Measurements from ENCODE around the gene ADORA3. TPM values are rescaled to one million over a fixed set of nuclear protein-coding genes. Genes with fewer than 3 reads are reported as not detected.
A peak's percentile ranks its signal among the peaks of the same experiment; 100 is the strongest.

Gene ADORA3
- total and polyA plus RNA-seq, 2 of the 4 experiments (the other 2 are of a cell fraction): not detected

GRCh38 chr1:111506561-111506960 lies 3.1 kb upstream of the ADORA3 start:
- no peaks in the 10 kb centered on the region for H3K9me1 ChIP-seq (ENCODE audit: insufficient read depth, low read length)
- no peak overlapping the region for H2AK9ac ChIP-seq (replicated peaks; ENCODE audit: low read depth, low read length, poor library complexity)
- no peak overlapping the region for H3K27ac ChIP-seq (ENCODE audit: insufficient read depth, low read length)
- H4K8ac ChIP-seq (ENCODE audit: low read depth in 2 of 2, low read length in 2 of 2): no peak overlapping the region
- intact Hi-C loops (cut with micrococcal nuclease) (loop anchor here (5.0 kb wide), 1 partner anchor 66 kb away; no protein-coding TSS in a partner anchor), in situ Hi-C loops (cut with MboI; ENCODE audit: low sequenced_read_pairs) (loop anchor here (5.0 kb wide), 2 partner anchors 51 to 141 kb away; no protein-coding TSS in a partner anchor), dilution Hi-C loops (cut with HindIII; ENCODE audit: low sequenced_read_pairs, unreplicated experiment) (no loop called here)
- no peak overlapping the region for H3K4me3 ChIP-seq (ENCODE audit: insufficient read depth, low read depth, low read length)
- no peak overlapping the region for H2AK5ac ChIP-seq (ENCODE audit: low read depth, low read length)
- no peaks in the 10 kb centered on the region for H3K36me3 ChIP-seq (ENCODE audit: control insufficient read depth, insufficient read depth, low read length)
- no peak overlapping the region for H2BK5ac ChIP-seq (ENCODE audit: low read depth, low read length, poor library complexity, severe bottlenecking)
- ChIA-PET POLR2A (ENCODE audit: unreplicated experiment) (no interaction called here), CTCF (interaction anchor here (0.8 to 2.8 kb wide), 6 partner anchors 8 to 208 kb away, joined by 3 to 12 read pairs (median 4); no protein-coding TSS in a partner anchor)
- H3K56ac ChIP-seq (ENCODE audit: extremely low read depth, insufficient read depth, low read length): no peak overlapping the region
- no peak overlapping the region for H2AFZ ChIP-seq (replicated peaks; ENCODE audit: low read length, poor library complexity)
- DNase-seq: no peak
- no peak overlapping the region for H2BK120ac ChIP-seq (ENCODE audit: low read depth, low read length)
- H3K23ac ChIP-seq (ENCODE audit: low read depth, low read length): no peak overlapping the region
- no peak overlapping the region for H3K18ac ChIP-seq (ENCODE audit: low read depth, low read length)
- no peak for ATAC-seq (ENCODE audit: low read depth)
- no peaks in the 10 kb centered on the region for H3K9me3 ChIP-seq (ENCODE audit: control insufficient read depth, insufficient read depth, low read length)
- H2BK20ac ChIP-seq (ENCODE audit: low read depth, low read length): peak overlapping the region; percentile 10; the same call in 1 of the 2 replicates
- BruUV-seq (replicated peaks): no TSS peak
- H3K9ac ChIP-seq (ENCODE audit: low read depth, low read length): no peak overlapping the region
- H2BK15ac ChIP-seq (ENCODE audit: low read depth, low read length): no peak overlapping the region
- H4K20me1 ChIP-seq (ENCODE audit: insufficient read depth, low read length): no peaks in the 10 kb centered on the region
- peaks cover 10% of the 10 kb centered on the region for H3K4me1 ChIP-seq (ENCODE audit: control insufficient read depth, insufficient read depth, low read length)
- H4K5ac ChIP-seq (ENCODE audit: low read depth, low read length): no peak overlapping the region
- no peak for TF ChIP-seq RAD21 (IDR thresholded peaks at IDR 0.05; ENCODE audit: low read length)
- no peak for TF ChIP-seq CTCF (conservative IDR thresholded peaks at IDR 0.05; ENCODE audit: low read depth, low read length)
- TF ChIP-seq POLR2A (IDR thresholded peaks at IDR 0.05; ENCODE audit: low read depth, low read length): no peak
- TF ChIP-seq MAFK (IDR thresholded peaks at IDR 0.05; ENCODE audit: low read depth, low read length): no peak
- TF ChIP-seq NFE2L2 (IDR thresholded peaks at IDR 0.05; ENCODE audit: low read depth, low read length): no peak
- TF ChIP-seq CEBPB (IDR thresholded peaks at IDR 0.05; ENCODE audit: low read depth, low read length): no peak
- no peak for TF ChIP-seq RCOR1 (IDR thresholded peaks at IDR 0.05; ENCODE audit: insufficient replicate concordance, low read length)
- TF ChIP-seq MXI1 (IDR thresholded peaks at IDR 0.05; ENCODE audit: borderline replicate concordance, low read depth, low read length): no peak
- TF ChIP-seq, protein P1, sequence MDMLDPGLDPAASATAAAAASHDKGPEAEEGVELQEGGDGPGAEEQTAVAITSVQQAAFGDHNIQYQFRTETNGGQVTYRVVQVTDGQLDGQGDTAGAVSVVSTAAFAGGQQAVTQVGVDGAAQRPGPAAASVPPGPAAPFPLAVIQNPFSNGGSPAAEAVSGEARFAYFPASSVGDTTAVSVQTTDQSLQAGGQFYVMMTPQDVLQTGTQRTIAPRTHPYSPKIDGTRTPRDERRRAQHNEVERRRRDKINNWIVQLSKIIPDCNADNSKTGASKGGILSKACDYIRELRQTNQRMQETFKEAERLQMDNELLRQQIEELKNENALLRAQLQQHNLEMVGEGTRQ (IDR thresholded peaks at IDR 0.05; ENCODE audit: low read depth, low read length): no peak
- TF ChIP-seq SMC3 (IDR thresholded peaks at IDR 0.05; ENCODE audit: low read depth, low read length): no peak
- no peak for TF ChIP-seq MAZ (IDR thresholded peaks at IDR 0.05; ENCODE audit: borderline replicate concordance, low read depth, low read length)
- no peak for TF ChIP-seq CHD1 (IDR thresholded peaks at IDR 0.05; ENCODE audit: low read depth, low read length)
- no peak for TF ChIP-seq ELK1 (IDR thresholded peaks at IDR 0.05; ENCODE audit: borderline replicate concordance, low read depth, low read length)
- no peak for TF ChIP-seq RFX5 (IDR thresholded peaks at IDR 0.05; ENCODE audit: low read depth, low read length)
- TF ChIP-seq BHLHE40 (IDR thresholded peaks at IDR 0.05; ENCODE audit: low read depth, low read length): no peak
- TF ChIP-seq FOS (IDR thresholded peaks at IDR 0.05; ENCODE audit: low read depth, low read length): no peak
- no CpG with 5 or more reads among the region's 2 CpGs for WGBS, 2 experiments (ENCODE audit: extremely low coverage in 2 of 2, insufficient read length in 1 of 2)
- peaks cover 10% of the 10 kb centered on the region for H3K27me3 ChIP-seq (ENCODE audit: control insufficient read depth, insufficient read depth, low read length)
- H3K79me1 ChIP-seq (ENCODE audit: low read depth in 1 of 2, low read length in 2 of 2): peaks cover 0 to 8% of the 10 kb centered on the region in 2 experiments; a peak in 1 of 4 replicates
- H3K4me2 ChIP-seq (ENCODE audit: low read depth, low read length): no peak overlapping the region
- no peak overlapping the region for H3K4ac ChIP-seq (ENCODE audit: low read depth, low read length)
- no peak overlapping the region for H3K14ac ChIP-seq (replicated peaks; ENCODE audit: low read depth, low read length)
- no peak overlapping the region for H4K91ac ChIP-seq (ENCODE audit: insufficient read depth, low read depth, low read length)
